Activated naive CD8-positive, alpha-beta T cell treated with anti-CD3 and anti-CD28 coated beads, Interleukin-2, amount 10 ng/mL, durations not matched to agents 7 days and 5 days (primary cell): Measurements from ENCODE around the gene SGCA. TPM values are rescaled to one million over a fixed set of nuclear protein-coding genes. Genes with fewer than 3 reads are reported as not detected.

Experiments
- ATAC-seq: fragments of 150-1000 bp; cut with Tn5 transposase; one replicate; pipeline ENCODE4 v1.10.0; 2021; ENCODE audit warnings: low read depth, moderate library complexity
- POLR2A ChIA-PET: fragments of 350-600 bp; sonication (Branson Sonifier 250); formaldehyde crosslinking; loops from one replicate; lab custom pipeline; 2021; ENCODE audit warnings: antibody characterized with exemption; lab: Charles Lee
- DNase-seq: peaks from one replicate; pipeline ENCODE4 v3.0.0; 2021
- H3K27ac Mint-ChIP-seq: one replicate; pipeline ENCODE4 v1.8.0; 2022; ENCODE audit warnings: mild to moderate bottlenecking, mixed read lengths
- H3K27me3 Mint-ChIP-seq: one replicate; pipeline ENCODE4 v1.8.0; 2022; ENCODE audit warnings: mild to moderate bottlenecking, moderate library complexity, mixed read lengths
- H3K36me3 Mint-ChIP-seq: one replicate; pipeline ENCODE4 v1.8.0; 2021; ENCODE audit warnings: mild to moderate bottlenecking, mixed read lengths
- H3K4me1 Mint-ChIP-seq: one replicate; pipeline ENCODE4 v1.8.0; 2021; ENCODE audit warnings: mixed read lengths
- H3K4me3 Mint-ChIP-seq: one replicate; pipeline ENCODE4 v1.8.0; 2022; ENCODE audit warnings: mild to moderate bottlenecking, moderate library complexity, mixed read lengths
- H3K9me3 Mint-ChIP-seq: one replicate; pipeline ENCODE4 v1.8.0; 2021; ENCODE audit warnings: mixed read lengths
- total RNA-seq, 2 experiments: library from RNA; stranded (reverse); gene quantifications; one replicate each; pipeline ENCODE4 v1.2.3, GENCODE V29; 2021

SGCA gene
- total RNA-seq, 2 experiments from 2014 or later: not detected

- Mint-ChIP-seq H3K9me3 (no peaks in the 10 kb centered on the region), H3K4me1 (peaks cover 50% of the 10 kb centered on the region), H3K27me3 (peaks cover 11% of the 10 kb centered on the region), H3K27ac (peak overlapping the region; percentile 66), H3K36me3 (peaks cover 2% of the 10 kb centered on the region), H3K4me3 (peak overlapping the region; percentile 46)
- ATAC-seq (peak; percentile 19), DNase-seq (no peak)
- POLR2A ChIA-PET: interaction anchor here (1.0 kb wide), 1 partner anchor 9 kb away, joined by 5 read pairs; no protein-coding TSS in a partner anchor
These were observed 7.9 kb upstream of the SGCA start for GRCh38 chr17:50157891-50158290.

DNA sequence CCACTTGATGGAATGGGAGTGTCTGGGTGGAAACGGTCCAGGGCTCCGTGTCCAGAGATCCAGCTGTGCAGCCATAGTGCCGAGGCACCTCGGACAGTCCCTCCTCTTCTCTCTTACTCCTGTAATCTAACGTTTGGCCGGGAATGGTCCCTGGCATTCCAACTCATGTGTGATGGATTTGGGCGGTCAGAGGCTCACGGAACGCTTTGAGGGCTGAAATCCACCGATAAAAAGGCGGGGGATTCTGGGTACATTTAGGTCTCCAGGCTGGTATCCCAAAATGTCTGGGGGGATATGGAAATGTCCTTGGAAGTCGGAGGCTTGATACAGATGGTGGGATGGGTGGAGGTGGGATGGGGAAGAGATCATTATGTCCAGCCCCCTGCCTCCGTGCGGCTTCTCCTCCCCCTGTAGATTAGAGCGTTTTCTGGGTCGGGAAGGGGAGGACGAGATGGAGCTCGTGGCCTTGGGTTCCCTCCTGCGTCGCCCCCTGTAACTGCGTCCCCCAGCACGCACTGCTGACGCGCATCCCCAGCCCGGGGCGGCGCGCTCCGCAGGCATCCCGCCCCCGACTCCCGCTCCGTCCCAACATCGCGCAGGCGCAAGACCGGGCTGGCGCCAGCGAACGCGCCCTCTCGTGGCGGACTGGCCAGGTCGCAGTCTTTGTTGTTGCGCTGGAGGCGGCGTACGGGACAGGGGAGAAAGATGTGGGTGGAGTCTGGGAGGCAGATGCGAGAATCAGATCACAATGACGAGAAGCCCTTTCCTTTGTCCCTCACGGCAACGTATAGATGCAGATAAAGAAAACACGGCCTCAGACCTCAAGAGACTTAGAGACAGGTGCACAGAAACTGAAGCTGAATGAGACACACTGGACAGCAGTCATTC is 4.5 kb upstream of the SGCA start:
- H3K27me3 Mint-ChIP-seq: peaks cover 11% of the 10 kb centered on the region
- peak overlapping the region; percentile 67 for H3K4me3 Mint-ChIP-seq
- peak; percentile 95 for ATAC-seq
- DNase-seq: peak; percentile 99
- POLR2A ChIA-PET: interaction anchor here (0.6 to 2.5 kb wide), 10 partner anchors 9 to 818 kb away, joined by 3 to 32 read pairs (median 6); partner anchors contain the start of gene PPP1R9B
- H3K36me3 Mint-ChIP-seq: peaks cover 2% of the 10 kb centered on the region
- H3K27ac Mint-ChIP-seq: peak overlapping the region; percentile 91
- peaks cover 34% of the 10 kb centered on the region for H3K4me1 Mint-ChIP-seq
- no peaks in the 10 kb centered on the region for H3K9me3 Mint-ChIP-seq

DNA sequence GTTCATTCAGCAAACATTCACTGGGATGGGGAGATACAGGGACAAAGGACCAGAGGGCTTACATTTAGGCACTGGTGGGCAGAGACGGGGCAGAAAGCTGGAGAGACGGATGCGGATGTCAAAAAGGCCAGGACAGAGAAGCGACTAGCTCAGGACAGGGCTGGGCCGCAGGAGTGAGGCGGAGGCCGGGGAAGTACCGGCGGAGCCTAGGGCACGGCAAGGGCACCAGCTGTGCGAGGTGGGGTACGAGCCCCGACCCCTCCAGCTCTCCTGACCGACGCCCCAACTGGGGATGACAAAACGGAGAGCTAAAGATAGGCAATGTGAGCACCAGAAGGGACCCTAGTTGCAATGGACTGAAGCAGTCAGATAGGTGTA is 3.9 kb upstream of the SGCA start:
- POLR2A ChIA-PET: interaction anchor here (0.6 to 2.5 kb wide), 8 partner anchors 10 to 819 kb away, joined by 3 to 32 read pairs (median 6); partner anchors contain the start of gene PPP1R9B
- no peak for ATAC-seq
- H3K36me3 Mint-ChIP-seq: peaks cover 2% of the 10 kb centered on the region
- H3K4me1 Mint-ChIP-seq: peaks cover 33% of the 10 kb centered on the region
- peaks cover 11% of the 10 kb centered on the region for H3K27me3 Mint-ChIP-seq
- peak overlapping the region; percentile 67 for H3K4me3 Mint-ChIP-seq
- no peak for DNase-seq
- H3K27ac Mint-ChIP-seq: peak overlapping the region; percentile 91
- H3K9me3 Mint-ChIP-seq: no peaks in the 10 kb centered on the region

DNA sequence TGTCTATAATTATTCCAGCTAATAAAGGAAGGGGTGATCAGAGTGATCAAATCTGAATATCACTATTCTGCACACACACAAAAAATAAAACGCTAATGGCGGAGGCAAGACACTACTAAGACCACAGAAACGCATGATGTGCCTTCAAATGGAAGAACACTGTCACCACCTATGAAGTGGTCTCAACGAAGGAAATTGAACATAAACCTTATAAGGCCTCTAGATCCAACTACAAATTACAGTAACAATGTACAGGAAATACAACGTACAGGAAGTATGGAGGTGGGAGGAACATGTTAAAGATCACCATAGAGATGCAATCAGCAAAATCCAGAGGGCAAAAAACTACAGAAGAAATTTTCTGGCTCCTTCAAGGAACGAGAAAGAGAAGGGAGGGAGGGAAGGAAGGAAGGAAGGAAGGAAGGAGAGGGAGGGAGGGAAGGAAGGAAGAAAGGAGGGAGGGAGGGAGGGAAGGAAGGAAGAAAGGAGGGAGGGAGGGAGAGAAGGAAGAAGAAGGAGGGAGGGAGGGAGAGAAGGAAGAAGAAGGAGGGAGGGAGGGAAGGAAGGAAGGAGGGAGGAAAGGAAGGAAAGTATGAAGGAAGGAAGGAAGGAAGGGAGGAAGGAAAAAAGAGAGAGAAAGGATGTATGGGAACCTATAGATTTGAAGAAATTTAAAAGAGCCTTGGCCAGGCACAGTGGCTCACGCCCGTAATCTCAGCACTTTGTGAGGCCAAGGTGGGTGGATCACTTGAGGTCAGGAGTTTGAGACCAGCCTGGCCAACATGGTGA is 3.1 kb upstream of the SGCA start:
- no peak for ATAC-seq
- peaks cover 11% of the 10 kb centered on the region for H3K27me3 Mint-ChIP-seq
- no peak for DNase-seq

GRCh38 chr17:50163843-50164696 is 1.7 kb upstream of the SGCA start:
- no peak overlapping the region for H3K27ac Mint-ChIP-seq
- ATAC-seq: no peak
- POLR2A ChIA-PET: interaction anchor here (0.6 to 1.0 kb wide), 3 partner anchors 15 to 1722 kb away, joined by 3 to 4 read pairs (median 3); no protein-coding TSS in a partner anchor
- peaks cover 21% of the 10 kb centered on the region for H3K4me1 Mint-ChIP-seq
- H3K36me3 Mint-ChIP-seq: peaks cover 2% of the 10 kb centered on the region
- no peak for DNase-seq
- H3K4me3 Mint-ChIP-seq: no peak overlapping the region
- peaks cover 11% of the 10 kb centered on the region for H3K27me3 Mint-ChIP-seq
- no peaks in the 10 kb centered on the region for H3K9me3 Mint-ChIP-seq

More for the DNA sequence above, 3.1 kb upstream of the SGCA start:
- Mint-ChIP-seq H3K4me3 (peak overlapping the region; percentile 5), H3K4me1 (peaks cover 26% of the 10 kb centered on the region), H3K9me3 (no peaks in the 10 kb centered on the region), H3K36me3 (peaks cover 2% of the 10 kb centered on the region), H3K27ac (peak overlapping the region; percentile 91)
- POLR2A ChIA-PET: interaction anchor here (0.8 to 2.5 kb wide), 5 partner anchors 11 to 68 kb away, joined by 3 to 32 read pairs (median 10); partner anchors contain the start of gene PPP1R9B

GRCh38 chr17:50164697-50164988 is 1.2 kb upstream of the SGCA start:
- Mint-ChIP-seq H3K27me3 (peaks cover 10% of the 10 kb centered on the region), H3K4me3 (no peak overlapping the region), H3K4me1 (peaks cover 25% of the 10 kb centered on the region), H3K9me3 (no peaks in the 10 kb centered on the region), H3K36me3 (peaks cover 2% of the 10 kb centered on the region), H3K27ac (no peak overlapping the region)
- ATAC-seq (no peak), DNase-seq (no peak)
- POLR2A ChIA-PET: interaction anchor here (1.2 kb wide), 1 partner anchor 15 kb away, joined by 3 read pairs; no protein-coding TSS in a partner anchor

DNA sequence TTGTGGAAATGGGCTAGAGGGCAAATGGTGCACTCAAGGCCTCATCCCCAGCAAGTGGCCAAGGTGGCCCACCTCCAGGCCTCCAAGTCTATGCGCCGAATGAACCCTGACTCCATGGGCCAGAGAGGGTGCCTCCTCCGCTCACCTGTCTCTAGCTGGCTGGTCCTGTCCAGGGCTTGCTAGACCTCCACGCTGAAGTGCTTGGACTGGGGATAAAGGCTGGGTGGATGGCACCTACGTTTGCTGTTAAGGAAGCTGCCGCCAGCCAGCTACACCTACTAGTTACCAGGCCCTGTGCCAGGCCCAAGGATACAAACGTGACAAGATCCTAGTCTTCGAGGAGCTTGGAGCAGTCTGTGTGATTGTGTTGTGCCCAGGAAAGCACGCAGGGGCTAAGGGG is 739 bp upstream of the SGCA start:
- no peak overlapping the region for H3K27ac Mint-ChIP-seq
- peaks cover 6% of the 10 kb centered on the region for H3K27me3 Mint-ChIP-seq
- no peaks in the 10 kb centered on the region for H3K9me3 Mint-ChIP-seq
- DNase-seq: no peak
- no peak for ATAC-seq
- peaks cover 25% of the 10 kb centered on the region for H3K4me1 Mint-ChIP-seq
- no peak overlapping the region for H3K4me3 Mint-ChIP-seq
- POLR2A ChIA-PET: interaction anchor here (0.5 to 1.2 kb wide), 2 partner anchors 15 to 382 kb away, joined by 3 read pairs; no protein-coding TSS in a partner anchor
- peaks cover 2% of the 10 kb centered on the region for H3K36me3 Mint-ChIP-seq

GRCh38 chr17:50165466-50165865 is 339 bp upstream of the SGCA start:
- Mint-ChIP-seq H3K27me3 (peaks cover 4% of the 10 kb centered on the region), H3K4me3 (no peak overlapping the region), H3K4me1 (peaks cover 25% of the 10 kb centered on the region), H3K27ac (no peak overlapping the region), H3K36me3 (peaks cover 2% of the 10 kb centered on the region), H3K9me3 (no peaks in the 10 kb centered on the region)
- POLR2A ChIA-PET: interaction anchor here (0.5 to 1.2 kb wide), 2 partner anchors 16 to 383 kb away, joined by 3 read pairs; no protein-coding TSS in a partner anchor
- ATAC-seq (no peak), DNase-seq (no peak)

GRCh38 chr17:50166518-50167181 is 845 bp downstream of the SGCA start:
- Mint-ChIP-seq H3K9me3 (no peaks in the 10 kb centered on the region), H3K4me3 (no peak overlapping the region), H3K36me3 (peaks cover 2% of the 10 kb centered on the region), H3K27ac (no peak overlapping the region), H3K4me1 (peaks cover 20% of the 10 kb centered on the region), H3K27me3 (no peaks in the 10 kb centered on the region)
- DNase-seq (no peak), ATAC-seq (no peak)
- POLR2A ChIA-PET: no interaction called here

DNA sequence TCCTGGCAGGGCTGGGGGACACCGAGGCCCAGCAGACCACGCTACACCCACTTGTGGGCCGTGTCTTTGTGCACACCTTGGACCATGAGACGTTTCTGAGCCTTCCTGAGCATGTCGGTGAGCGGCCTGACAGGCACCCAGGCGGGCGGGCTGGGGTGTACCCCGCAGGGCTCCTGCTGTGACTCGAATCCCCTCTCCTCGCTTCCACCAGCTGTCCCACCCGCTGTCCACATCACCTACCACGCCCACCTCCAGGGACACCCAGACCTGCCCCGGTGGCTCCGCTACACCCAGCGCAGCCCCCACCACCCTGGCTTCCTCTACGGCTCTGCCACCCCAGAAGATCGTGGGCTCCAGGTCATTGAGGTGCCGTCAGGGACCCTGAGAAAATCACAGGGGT is 1.6 kb downstream of the SGCA start:
- DNase-seq (no peak), ATAC-seq (no peak)
- Mint-ChIP-seq H3K9me3 (no peaks in the 10 kb centered on the region), H3K27me3 (peaks cover 2% of the 10 kb centered on the region), H3K36me3 (peaks cover 2% of the 10 kb centered on the region), H3K4me3 (no peak overlapping the region), H3K27ac (no peak overlapping the region), H3K4me1 (peaks cover 14% of the 10 kb centered on the region)
- POLR2A ChIA-PET: no interaction called here

DNA sequence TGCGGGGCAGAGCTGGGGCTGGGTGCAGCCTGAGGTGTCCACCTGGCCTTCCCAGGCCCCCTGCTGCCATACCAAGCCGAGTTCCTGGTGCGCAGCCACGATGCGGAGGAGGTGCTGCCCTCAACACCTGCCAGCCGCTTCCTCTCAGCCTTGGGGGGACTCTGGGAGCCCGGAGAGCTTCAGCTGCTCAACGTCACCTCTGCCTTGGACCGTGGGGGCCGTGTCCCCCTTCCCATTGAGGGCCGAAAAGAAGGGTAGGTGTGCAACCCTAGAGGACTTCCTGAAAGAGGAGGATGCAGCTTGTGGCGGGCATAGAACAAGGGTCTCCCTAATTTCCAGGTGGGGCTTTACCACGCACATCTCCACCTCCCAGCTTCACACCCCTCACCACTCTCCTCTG is 2.5 kb downstream of the SGCA start:
- H3K4me3 Mint-ChIP-seq: peak overlapping the region; percentile 70
- no peak for ATAC-seq
- peaks cover 2% of the 10 kb centered on the region for H3K27me3 Mint-ChIP-seq
- peaks cover 11% of the 10 kb centered on the region for H3K4me1 Mint-ChIP-seq
- POLR2A ChIA-PET: no interaction called here
- H3K9me3 Mint-ChIP-seq: no peaks in the 10 kb centered on the region
- no peaks in the 10 kb centered on the region for H3K36me3 Mint-ChIP-seq
- DNase-seq: no peak
- no peak overlapping the region for H3K27ac Mint-ChIP-seq
